Ovary (tissue), 9 donors: ENCODE results near the gene TAS2R60. TPM values are rescaled to one million over a fixed set of nuclear protein-coding genes. Genes with fewer than 3 reads are reported as not detected.

Source experiments
- DNase-seq, 5 donors: peaks; one replicate each; pipeline ENCODE4 v3.0.0-alpha.2; 2019 to 2020
- H3K27ac ChIP-seq, 2 donors: fragments of 200-600 bp; one replicate each; pipeline versions ENCODE4 v1.5.1 to v1.8.0; 2019 to 2022
- H3K27me3 ChIP-seq: fragments of 200-600 bp; one replicate; pipeline ENCODE4 v1.8.0; 2022
- H3K36me3 ChIP-seq: fragments of 200-600 bp; sonication (generic); one replicate; pipeline ENCODE4 v1.5.1; 2019
- H3K4me1 ChIP-seq: one replicate; pipeline ENCODE4 v1.8.1; 2013; ENCODE audit warnings: mild to moderate bottlenecking, moderate library complexity; ENCODE audit not compliant: insufficient read depth
- H3K4me3 ChIP-seq: fragments of 200-600 bp; sonication (generic); one replicate; pipeline ENCODE4 v1.5.1; 2017
- H3K9me3 ChIP-seq, 2 donors: fragments of 200-600 bp in 1 of 2; sonication (generic) in 1 of 2; one replicate each; pipeline versions ENCODE4 v1.5.1 to v1.8.1; 2013 to 2019; ENCODE audit warnings: mild to moderate bottlenecking in 1 of 2, moderate library complexity in 1 of 2
- EP300 ChIP-seq: sonication (generic); formaldehyde crosslinking; IDR thresholded peaks from one replicate; pipeline ENCODE4 v1.6.1; 2017; ENCODE audit warnings: antibody characterized with exemption
- POLR2A ChIP-seq: fragments of 450-650 bp; IDR thresholded peaks from one replicate; pipeline ENCODE4 v1.6.1; 2017; ENCODE audit warnings: antibody characterized with exemption, mild to moderate bottlenecking, moderate library complexity
- WGBS, 3 donors: extraction: QIAGEN DNeasy Blood & Tissue Kit in 1 of 3; methylation state at CpG; one replicate each; pipeline versions ENCODE4 v1.1.5 to v1.1.7; 2013 to 2017; 5-methylcytosine and 5-hydroxymethylcytosine counted together
- intact Hi-C, 4 donors: fragments of 100-400 bp; cut with DNase I; formaldehyde crosslinking; loops; one replicate each; pipeline versions ENCODE4 v1.11.0 to v1.15.1; 2022 to 2023
- polyA plus RNA-seq, 2 donors: library from polyadenylated mRNA; stranded (reverse); fragments of 200-250 nt in 1 of 2; fragments of 350-450 nt in 1 of 2; fragmentation: Illumina TruSeq in 1 of 2; extraction: RNeasy Lipid Tissue Mini Kit (QIAGEN cat#74804) in 1 of 2; gene quantifications; one replicate each; pipeline ENCODE4 v1.2.3, GENCODE V29; 2013 to 2014
- total RNA-seq, 7 donors: library from RNA; depleted of rRNA in 2 of 7; stranded (reverse); fragments of >200 nt in 2 of 7; fragmentation: NEBNext Ultra II Directional in 3 of 7; extraction: Animal tissue kit (Norgen Biotek cat#: 25700) in 3 of 7; gene quantifications; one replicate each; pipeline versions ENCODE4 v1.1.0 to v1.2.4, GENCODE V29; 2016 to 2023
- TF ChIP-seq, protein P1 (sequence below), 3 donors: fragments of 450-650 bp in 2 of 3; fragments of 200-600 bp in 1 of 3; IDR thresholded peaks; one replicate each; pipeline versions ENCODE4 v1.5.1 to v1.8.0; 2016 to 2022; ENCODE audit warnings: antibody characterized with exemption in 3 of 3, mild to moderate bottlenecking in 1 of 3
- donor health status: DM: no; HTN: no; CAD: no; lungs with moderate emphysema.
- donor health status: DM: no; HTN: no; CAD: no.
- donor health status: Bipolar disorder and iron deficiency.
- donor health status: DM: yes; HTN: yes; CAD: no.
- donor health status: DM: no; HTN: no; CAD: no.
- donor health status: DM: yes; HTN: yes; CAD: no.

TAS2R60 gene
- total and polyA plus RNA-seq, 9 donors, result 0.98 TPM; not detected in 8

DNA sequence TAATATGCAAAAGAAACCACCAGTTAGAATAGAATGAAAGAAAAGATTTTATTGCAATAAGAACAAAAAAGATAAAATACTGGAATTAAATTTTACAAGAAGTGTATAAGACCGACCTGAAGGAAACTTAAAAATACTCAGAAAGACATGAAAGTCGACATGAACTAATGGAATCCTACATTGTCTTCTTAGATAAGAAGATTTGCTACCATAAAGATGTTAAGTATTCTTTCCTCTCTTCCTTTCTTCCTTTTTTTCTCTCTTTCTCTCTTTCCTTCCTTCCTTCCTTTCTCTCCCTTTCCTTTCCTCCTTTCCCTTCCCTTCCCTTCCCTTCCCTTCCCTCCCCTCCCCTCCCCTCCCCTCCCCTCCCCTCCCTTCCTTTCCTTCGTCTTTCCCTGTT lies 6.5 kb downstream of the TAS2R60 start:
- WGBS, 3 donors, result 67 to 94% (median 82%) methylated on average over 3 of the region's 3 CpGs
- Histone ChIP-seq H3K4me3 (no peak overlapping the region), H3K36me3 (no peaks in the 10 kb centered on the region), H3K27me3 (no peaks in the 10 kb centered on the region), H3K4me1 (no peaks in the 10 kb centered on the region), H3K9me3 (no peaks in the 10 kb centered on the region), H3K27ac (no peak overlapping the region)
- TF ChIP-seq, protein P1, sequence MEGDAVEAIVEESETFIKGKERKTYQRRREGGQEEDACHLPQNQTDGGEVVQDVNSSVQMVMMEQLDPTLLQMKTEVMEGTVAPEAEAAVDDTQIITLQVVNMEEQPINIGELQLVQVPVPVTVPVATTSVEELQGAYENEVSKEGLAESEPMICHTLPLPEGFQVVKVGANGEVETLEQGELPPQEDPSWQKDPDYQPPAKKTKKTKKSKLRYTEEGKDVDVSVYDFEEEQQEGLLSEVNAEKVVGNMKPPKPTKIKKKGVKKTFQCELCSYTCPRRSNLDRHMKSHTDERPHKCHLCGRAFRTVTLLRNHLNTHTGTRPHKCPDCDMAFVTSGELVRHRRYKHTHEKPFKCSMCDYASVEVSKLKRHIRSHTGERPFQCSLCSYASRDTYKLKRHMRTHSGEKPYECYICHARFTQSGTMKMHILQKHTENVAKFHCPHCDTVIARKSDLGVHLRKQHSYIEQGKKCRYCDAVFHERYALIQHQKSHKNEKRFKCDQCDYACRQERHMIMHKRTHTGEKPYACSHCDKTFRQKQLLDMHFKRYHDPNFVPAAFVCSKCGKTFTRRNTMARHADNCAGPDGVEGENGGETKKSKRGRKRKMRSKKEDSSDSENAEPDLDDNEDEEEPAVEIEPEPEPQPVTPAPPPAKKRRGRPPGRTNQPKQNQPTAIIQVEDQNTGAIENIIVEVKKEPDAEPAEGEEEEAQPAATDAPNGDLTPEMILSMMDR (IDR thresholded peaks at IDR 0.05), result no peak
- TF ChIP-seq POLR2A (no peak), EP300 (no peak)
- intact Hi-C loops, result no loop called here
- no peak for DNase-seq

DNA sequence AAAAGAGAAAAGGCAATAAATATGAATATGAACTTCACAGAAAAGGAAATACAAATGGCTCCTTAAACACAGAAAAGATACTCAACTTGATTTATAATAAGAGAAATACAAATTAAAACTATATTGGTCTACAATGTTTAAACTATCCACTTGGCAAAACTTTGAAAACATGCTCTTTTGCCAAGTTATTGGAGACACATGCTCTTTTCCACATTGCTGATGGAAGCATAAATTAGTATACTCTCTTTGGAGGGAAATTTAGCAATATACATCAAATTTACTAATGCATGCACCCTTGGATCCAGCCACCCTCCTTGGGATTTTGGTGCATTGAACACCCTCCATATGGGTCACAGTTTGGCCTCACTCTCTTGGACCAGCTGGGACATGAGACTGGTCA lies 7.9 kb downstream of the TAS2R60 start:
- H3K27ac ChIP-seq, result no peak overlapping the region
- TF ChIP-seq, protein P1 (IDR thresholded peaks at IDR 0.05), result no peak
- no peak for TF ChIP-seq EP300
- no peak for TF ChIP-seq POLR2A

DNA sequence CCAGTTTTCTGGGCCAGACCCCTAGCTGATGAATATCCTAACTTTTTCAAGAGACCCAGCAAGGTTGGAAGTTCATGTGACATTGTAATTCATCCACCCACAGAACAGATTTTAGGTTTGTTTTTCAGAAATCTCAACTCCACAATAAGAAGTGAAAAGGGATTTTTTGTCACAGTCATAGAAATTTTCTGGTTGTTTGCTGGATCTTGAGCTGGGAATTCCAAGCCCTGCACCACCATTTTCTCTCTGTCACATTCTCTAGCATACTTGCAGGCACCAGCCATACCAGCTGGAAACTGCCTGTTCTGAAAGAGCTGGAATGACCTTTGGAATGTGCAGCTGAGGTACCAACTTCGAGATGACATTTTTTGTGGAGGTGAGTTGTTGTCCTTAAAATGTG lies 8.5 kb downstream of the TAS2R60 start:
- Histone ChIP-seq H3K4me1 (no peaks in the 10 kb centered on the region), H3K9me3 (no peaks in the 10 kb centered on the region), H3K4me3 (no peak overlapping the region), H3K36me3 (no peaks in the 10 kb centered on the region), H3K27ac (no peak overlapping the region), H3K27me3 (no peaks in the 10 kb centered on the region)
- no peak for DNase-seq
- TF ChIP-seq, protein P1 (IDR thresholded peaks at IDR 0.05), result no peak
- TF ChIP-seq POLR2A, result no peak
- intact Hi-C loops, result no loop called here
- 83 to 88% (median 84%) methylated on average over 1 of the region's 1 CpG for whole genome bisulfite sequencing, 3 donors

More for the DNA sequence above, 7.9 kb downstream of the TAS2R60 start:
- Histone ChIP-seq H3K4me1 (no peaks in the 10 kb centered on the region), H3K36me3 (no peaks in the 10 kb centered on the region), H3K4me3 (no peak overlapping the region), H3K9me3 (no peaks in the 10 kb centered on the region), H3K27me3 (no peaks in the 10 kb centered on the region)
- DNase-seq, result no peak
- intact Hi-C loops, result no loop called here

DNA sequence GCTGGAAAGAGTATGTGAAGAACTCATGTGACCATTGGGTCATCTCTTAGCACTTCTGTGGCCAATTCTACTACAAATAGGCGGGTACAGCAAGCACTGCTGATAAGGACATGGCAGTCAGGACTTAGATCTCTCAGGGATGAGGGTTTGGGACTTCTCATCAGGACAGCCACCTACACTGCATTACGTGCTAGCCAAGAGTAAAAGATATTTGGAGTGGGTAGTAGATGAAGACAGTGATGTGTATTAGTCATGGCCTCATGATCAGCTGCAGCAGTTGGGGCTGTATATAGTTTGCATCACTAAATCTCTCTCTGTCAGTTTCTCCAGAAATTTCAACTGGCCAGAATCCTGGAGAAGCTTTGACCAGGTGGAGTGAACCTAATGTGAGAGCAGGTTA lies 9.2 kb downstream of the TAS2R60 start:
- DNase-seq, result no peak
- Histone ChIP-seq H3K4me3 (no peak overlapping the region), H3K9me3 (no peaks in the 10 kb centered on the region), H3K27ac (no peak overlapping the region), H3K27me3 (no peaks in the 10 kb centered on the region), H3K36me3 (no peaks in the 10 kb centered on the region), H3K4me1 (no peaks in the 10 kb centered on the region)
- intact Hi-C loops, result no loop called here
- no peak for TF ChIP-seq EP300
- TF ChIP-seq, protein P1 (IDR thresholded peaks at IDR 0.05), result no peak
- WGBS, 3 donors, result 89 to 98% (median 89%) methylated on average over 2 of the region's 2 CpGs
